HUES48 (cell line): ENCODE measurements around the gene TOP2A.
"Not testable (repeated sequence)": the region's sequence is repeated elsewhere in the genome, so short reads cannot be mapped to it uniquely, and the experiment has no call there.

Source experiments
- H3K27ac ChIP-seq: one replicate; pipeline ENCODE4 v1.7.0; 2013; ENCODE audit warnings: low read depth, low read length, inconsistent platforms
- H3K27me3 ChIP-seq: 2 replicates; pipeline ENCODE4 v1.6.1; 2013; ENCODE audit warnings: mild to moderate bottlenecking, low read length; ENCODE audit not compliant: control insufficient read depth, insufficient read depth
- H3K36me3 ChIP-seq: 2 replicates; pipeline ENCODE4 v1.6.1; 2013; ENCODE audit warnings: low read length; ENCODE audit not compliant: control insufficient read depth, insufficient read depth
- H3K4me1 ChIP-seq: 2 replicates; pipeline ENCODE4 v1.6.1; 2013; ENCODE audit warnings: mild to moderate bottlenecking, low read length; ENCODE audit not compliant: control insufficient read depth, insufficient read depth
- H3K4me3 ChIP-seq: 2 replicates; pipeline ENCODE4 v1.5.1; 2013; ENCODE audit warnings: mild to moderate bottlenecking, low read depth, low read length
- H3K9ac ChIP-seq: 2 replicates; pipeline ENCODE4 v1.6.1; 2013; ENCODE audit warnings: mild to moderate bottlenecking, low read depth, low read length, moderate library complexity
- H3K9me3 ChIP-seq: 2 replicates; pipeline ENCODE4 v1.6.1; 2013; ENCODE audit warnings: low read length; ENCODE audit not compliant: control insufficient read depth, insufficient read depth

Gene TOP2A

GRCh38 chr17:40419559-40420331, 2.0 kb upstream of the TOP2A start:
- no peak overlapping the region for H3K27ac ChIP-seq
- H3K9me3 ChIP-seq, result no peaks in the 10 kb centered on the region
- H3K27me3 ChIP-seq, result no peaks in the 10 kb centered on the region
- peaks cover 17% of the 10 kb centered on the region for H3K36me3 ChIP-seq
- H3K4me3 ChIP-seq, result no peak overlapping the region
- peaks cover 23% of the 10 kb centered on the region for H3K4me1 ChIP-seq
- H3K9ac ChIP-seq, result no peak overlapping the region

DNA sequence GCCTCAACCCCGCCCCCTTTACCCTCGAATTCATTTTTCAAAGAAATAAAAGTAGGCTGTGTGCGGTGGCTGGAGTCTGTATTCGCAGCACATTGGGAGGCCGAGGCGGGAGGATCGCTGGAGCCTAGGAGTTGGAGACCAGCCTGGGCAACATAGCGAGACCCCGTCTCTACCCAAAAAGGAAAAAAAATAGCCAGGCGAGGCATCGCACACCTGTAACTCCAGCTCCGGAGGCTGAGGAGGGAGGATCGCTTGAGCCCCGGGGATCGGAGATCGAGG, 671 bp upstream of the TOP2A start:
- Histone ChIP-seq H3K27ac (peak overlapping the region; percentile 74), H3K9me3 (no peaks in the 10 kb centered on the region), H3K4me3 (peak overlapping the region; percentile 50), H3K9ac (no peak overlapping the region), H3K27me3 (no peaks in the 10 kb centered on the region), H3K36me3 (peaks cover 30% of the 10 kb centered on the region), H3K4me1 (peaks cover 19% of the 10 kb centered on the region)

DNA sequence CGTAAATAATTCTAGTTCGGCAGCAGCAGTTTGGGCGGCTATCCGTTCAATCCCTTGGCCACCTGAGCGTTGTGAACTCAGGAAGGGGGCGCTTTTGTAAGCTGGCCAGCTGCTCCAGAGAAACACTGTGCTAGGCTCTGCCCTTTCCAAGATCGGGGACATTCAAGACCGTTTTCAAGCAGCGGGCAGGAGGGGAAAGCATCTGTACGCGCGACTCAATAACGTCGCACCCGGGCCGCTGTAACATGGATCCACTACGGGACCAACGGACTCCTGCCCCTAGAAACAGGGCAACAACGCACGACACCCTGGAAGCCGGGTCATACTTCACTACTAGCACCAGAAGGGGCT, 463 bp downstream of the TOP2A start:
- peak overlapping the region; percentile 68 for H3K9ac ChIP-seq
- H3K27me3 ChIP-seq, result no peaks in the 10 kb centered on the region
- peak overlapping the region; percentile 92 for H3K4me3 ChIP-seq
- peaks cover 15% of the 10 kb centered on the region for H3K4me1 ChIP-seq
- peaks cover 41% of the 10 kb centered on the region for H3K36me3 ChIP-seq
- no peaks in the 10 kb centered on the region for H3K9me3 ChIP-seq
- H3K27ac ChIP-seq, result peak overlapping the region; percentile 63

- Histone ChIP-seq H3K27ac (no peak overlapping the region), H3K4me1 (peaks cover 13% of the 10 kb centered on the region), H3K36me3 (peaks cover 47% of the 10 kb centered on the region), H3K9ac (0 out of 2 replicates have a peak overlapping the region, but pooled peaks have one; percentile 68), H3K9me3 (no peaks in the 10 kb centered on the region), H3K4me3 (peak overlapping the region; percentile 92), H3K27me3 (no peaks in the 10 kb centered on the region)
Measured at GRCh38 chr17:40416671-40417070, 1.0 kb downstream of the TOP2A start.

GRCh38 chr17:40415390-40415789, 2.3 kb downstream of the TOP2A start:
- Histone ChIP-seq H3K36me3 (peaks cover 60% of the 10 kb centered on the region), H3K9ac (no peak overlapping the region), H3K4me1 (peaks cover 24% of the 10 kb centered on the region), H3K27me3 (no peaks in the 10 kb centered on the region), H3K9me3 (no peaks in the 10 kb centered on the region), H3K4me3 (no peak overlapping the region), H3K27ac (no peak overlapping the region)

GRCh38 chr17:40414312-40414711, 3.4 kb downstream of the TOP2A start:
- H3K27ac ChIP-seq, H3K4me3 ChIP-seq, H3K27me3 ChIP-seq, H3K9me3 ChIP-seq, H3K9ac ChIP-seq: not testable (repeated sequence)
- H3K4me1 ChIP-seq, result peaks cover 29% of the 10 kb centered on the region
- peaks cover 71% of the 10 kb centered on the region for H3K36me3 ChIP-seq

DNA sequence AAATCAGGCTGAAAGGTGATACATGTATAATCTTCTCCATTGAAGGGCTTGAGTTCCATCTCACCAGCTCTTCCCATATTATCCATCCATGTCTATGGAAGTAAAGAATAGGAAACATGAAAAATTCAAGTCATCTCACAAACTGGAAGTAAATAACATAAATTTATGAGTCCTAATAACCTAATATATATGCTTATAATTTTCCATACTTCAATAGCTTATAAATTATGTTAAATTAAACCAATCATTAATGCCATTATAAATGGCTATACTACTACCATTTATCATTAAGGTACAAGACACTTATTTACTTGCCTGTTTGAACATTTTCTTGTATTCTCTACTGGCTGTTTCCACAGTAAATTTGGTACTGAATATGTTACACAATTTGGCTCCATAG, 4.8 kb downstream of the TOP2A start:
- Histone ChIP-seq H3K4me3 (no peak overlapping the region), H3K9me3 (no peaks in the 10 kb centered on the region), H3K27ac (no peak overlapping the region), H3K4me1 (peaks cover 29% of the 10 kb centered on the region), H3K9ac (no peak overlapping the region), H3K36me3 (peaks cover 84% of the 10 kb centered on the region), H3K27me3 (no peaks in the 10 kb centered on the region)

DNA sequence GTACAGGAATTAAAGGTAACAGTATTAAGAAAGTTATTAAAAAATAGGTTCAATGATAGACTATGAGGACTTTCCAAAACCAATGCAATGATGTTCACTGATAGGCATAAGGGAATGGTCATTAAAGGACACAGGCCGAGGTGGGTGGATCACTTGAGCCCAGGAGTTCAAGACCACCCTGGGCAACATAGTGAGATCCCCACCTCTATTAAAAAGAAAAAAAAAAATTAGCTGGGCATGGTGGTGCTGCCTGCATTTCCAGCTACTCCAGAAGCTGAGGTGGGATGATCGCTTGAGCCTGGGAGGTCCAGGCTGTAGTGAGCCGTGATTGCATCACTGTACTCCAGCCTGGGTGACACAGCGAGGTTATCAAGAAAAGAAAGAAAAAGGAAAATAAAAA, 5.9 kb downstream of the TOP2A start:
- no peak overlapping the region for H3K4me3 ChIP-seq

DNA sequence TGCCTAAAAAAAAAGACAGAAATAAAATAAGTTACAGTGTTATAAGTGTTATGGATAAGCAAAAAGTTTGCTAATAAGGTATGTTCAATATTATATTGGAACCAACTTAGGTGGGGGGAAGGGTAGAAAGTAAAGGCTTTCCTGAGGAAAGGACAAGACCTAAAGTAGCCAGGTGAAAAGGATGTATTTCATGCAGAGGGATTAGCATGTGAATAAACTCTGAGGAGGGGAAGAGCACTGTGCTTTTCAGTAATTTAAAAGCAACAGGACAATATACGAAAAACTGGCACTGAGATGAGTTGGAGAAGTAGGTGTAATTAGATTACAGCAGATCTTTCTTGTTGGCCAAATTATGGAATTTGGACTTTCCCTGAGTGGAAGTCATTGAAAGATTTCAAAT, 7.6 kb downstream of the TOP2A start:
- Histone ChIP-seq H3K27me3 (no peaks in the 10 kb centered on the region), H3K27ac (peak overlapping the region; percentile 76), H3K9ac (no peak overlapping the region), H3K4me3 (0 out of 2 replicates have a peak overlapping the region, but pooled peaks have one; percentile 3), H3K36me3 (peaks cover 94% of the 10 kb centered on the region), H3K9me3 (no peaks in the 10 kb centered on the region), H3K4me1 (peaks cover 20% of the 10 kb centered on the region)

More for the DNA sequence above, 5.9 kb downstream of the TOP2A start:
- Histone ChIP-seq H3K36me3 (peaks cover 94% of the 10 kb centered on the region), H3K27ac (no peak overlapping the region), H3K9ac (no peak overlapping the region), H3K27me3 (no peaks in the 10 kb centered on the region), H3K4me1 (peaks cover 29% of the 10 kb centered on the region), H3K9me3 (no peaks in the 10 kb centered on the region)

DNA sequence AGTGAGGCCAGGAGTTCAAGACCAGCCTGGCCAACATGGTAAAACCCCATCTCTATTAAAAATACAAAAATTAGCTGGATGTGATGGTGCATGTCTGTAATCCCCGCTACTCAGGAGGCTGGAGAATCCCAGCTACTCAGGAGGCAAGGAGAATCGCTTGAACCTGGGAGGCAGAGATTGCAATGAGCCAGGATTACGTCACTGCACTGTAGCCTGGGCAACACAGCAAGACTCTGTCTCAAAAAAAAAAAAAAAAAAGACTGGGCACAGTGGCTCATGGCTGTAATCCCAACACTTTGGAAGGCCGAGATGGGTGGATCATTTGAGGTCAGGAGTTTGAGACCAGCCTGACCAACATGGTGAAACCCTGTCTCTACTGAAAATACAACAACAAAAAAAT, 8.2 kb downstream of the TOP2A start:
- not testable (repeated sequence) for H3K9ac ChIP-seq, H3K4me3 ChIP-seq, H3K9me3 ChIP-seq, H3K27me3 ChIP-seq, H3K27ac ChIP-seq
- Histone ChIP-seq H3K36me3 (peaks cover 96% of the 10 kb centered on the region), H3K4me1 (peaks cover 20% of the 10 kb centered on the region)

DNA sequence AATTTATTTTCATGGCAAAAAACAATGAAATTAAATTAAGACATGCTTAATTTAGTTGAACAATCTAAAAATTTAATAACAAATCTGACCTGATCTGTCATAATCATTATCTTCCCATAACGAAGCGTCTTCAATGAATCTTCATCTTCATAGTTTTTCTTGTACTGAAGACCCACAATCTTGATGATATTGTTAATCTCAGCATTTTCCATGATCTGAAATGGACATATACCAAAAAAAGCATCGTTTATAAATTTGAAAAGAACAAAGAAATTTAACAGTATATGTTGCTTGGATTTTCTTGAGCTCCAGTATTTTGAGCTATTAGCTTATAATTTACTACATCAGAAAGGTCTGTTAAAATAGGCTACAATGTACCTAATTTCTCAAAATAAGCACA, 10.2 kb downstream of the TOP2A start:
- no peak overlapping the region for H3K9ac ChIP-seq
- no peak overlapping the region for H3K27ac ChIP-seq
- H3K4me1 ChIP-seq, result peaks cover 20% of the 10 kb centered on the region
- H3K9me3 ChIP-seq, result no peaks in the 10 kb centered on the region
- H3K4me3 ChIP-seq, result no peak overlapping the region
- H3K27me3 ChIP-seq, result no peaks in the 10 kb centered on the region
- H3K36me3 ChIP-seq, result peaks cover 97% of the 10 kb centered on the region
